ENCODE measurements around the gene USP6. TPM values are rescaled to one million over a fixed set of nuclear protein-coding genes. Genes with fewer than 3 reads are reported as not detected.
"Not testable (repeated sequence)": the region's sequence is repeated elsewhere in the genome, so short reads cannot be mapped to it uniquely, and the experiment has no call there.

USP6 gene
- polyA plus RNA-seq, 2 donors, result 0.02 to 0.04 TPM

- no peaks in the 10 kb centered on the region for H3K4me1 ChIP-seq (ENCODE audit: control insufficient read depth in 2 of 2, insufficient read depth in 2 of 2, low read length in 1 of 2)
- no peak overlapping the region for H3K4me3 ChIP-seq (ENCODE audit: low read depth in 1 of 2, low read length in 2 of 2)
- H3K27ac ChIP-seq (ENCODE audit: low read depth in 2 of 2, low read length in 1 of 2), result no peak overlapping the region
- WGBS, 2 donors, result 87 to 91% methylated on average over 11 of the region's 11 CpGs
- H3K9me3 ChIP-seq (ENCODE audit: control insufficient read depth in 2 of 2, insufficient read depth in 1 of 2, low read depth in 1 of 2, low read length in 1 of 2), result no peaks in the 10 kb centered on the region
- H3K36me3 ChIP-seq (ENCODE audit: control insufficient read depth in 2 of 2, insufficient read depth in 2 of 2, low read length in 1 of 2), result no peaks in the 10 kb centered on the region
- no peaks in the 10 kb centered on the region for H3K27me3 ChIP-seq (ENCODE audit: control insufficient read depth in 1 of 2, insufficient read depth in 2 of 2, low read length in 2 of 2)
Observed at GRCh38 chr17:5128905-5129535, 13.2 kb downstream of the USP6 start.

GRCh38 chr17:5129770-5130169, 13.9 kb downstream of the USP6 start:
- not testable (repeated sequence) for H3K4me1 ChIP-seq (ENCODE audit: control insufficient read depth in 2 of 2, insufficient read depth in 2 of 2, low read length in 1 of 2); H3K27me3 ChIP-seq (ENCODE audit: control insufficient read depth in 1 of 2, insufficient read depth in 2 of 2, low read length in 2 of 2); H3K4me3 ChIP-seq (ENCODE audit: low read depth in 1 of 2, low read length in 2 of 2); H3K9me3 ChIP-seq (ENCODE audit: control insufficient read depth in 2 of 2, insufficient read depth in 1 of 2, low read depth in 1 of 2, low read length in 1 of 2); H3K36me3 ChIP-seq (ENCODE audit: control insufficient read depth in 2 of 2, insufficient read depth in 2 of 2, low read length in 1 of 2); H3K27ac ChIP-seq (ENCODE audit: low read depth in 2 of 2, low read length in 1 of 2)
- 88 to 89% methylated on average over 8 of the region's 8 CpGs for WGBS, 2 donors

GRCh38 chr17:5130261-5130660, 14.4 kb downstream of the USP6 start:
- not testable (repeated sequence) for H3K27me3 ChIP-seq (ENCODE audit: control insufficient read depth in 1 of 2, insufficient read depth in 2 of 2, low read length in 2 of 2); H3K4me1 ChIP-seq (ENCODE audit: control insufficient read depth in 2 of 2, insufficient read depth in 2 of 2, low read length in 1 of 2); H3K9me3 ChIP-seq (ENCODE audit: control insufficient read depth in 2 of 2, insufficient read depth in 1 of 2, low read depth in 1 of 2, low read length in 1 of 2); H3K36me3 ChIP-seq (ENCODE audit: control insufficient read depth in 2 of 2, insufficient read depth in 2 of 2, low read length in 1 of 2); H3K4me3 ChIP-seq (ENCODE audit: low read depth in 1 of 2, low read length in 2 of 2); H3K27ac ChIP-seq (ENCODE audit: low read depth in 2 of 2, low read length in 1 of 2)
- 90 to 93% methylated on average over 10 of the region's 10 CpGs for WGBS, 2 donors

- H3K4me3 ChIP-seq (ENCODE audit: low read depth in 1 of 2, low read length in 2 of 2); H3K27ac ChIP-seq (ENCODE audit: low read depth in 2 of 2, low read length in 1 of 2); H3K9me3 ChIP-seq (ENCODE audit: control insufficient read depth in 2 of 2, insufficient read depth in 1 of 2, low read depth in 1 of 2, low read length in 1 of 2); H3K27me3 ChIP-seq (ENCODE audit: control insufficient read depth in 1 of 2, insufficient read depth in 2 of 2, low read length in 2 of 2); H3K36me3 ChIP-seq (ENCODE audit: control insufficient read depth in 2 of 2, insufficient read depth in 2 of 2, low read length in 1 of 2); H3K4me1 ChIP-seq (ENCODE audit: control insufficient read depth in 2 of 2, insufficient read depth in 2 of 2, low read length in 1 of 2): not testable (repeated sequence)
- WGBS, 2 donors, result 77 to 87% methylated on average over 5 of the region's 5 CpGs
Observed at GRCh38 chr17:5130687-5131086, 14.9 kb downstream of the USP6 start.

GRCh38 chr17:5131146-5131715, 15.4 kb downstream of the USP6 start:
- Histone ChIP-seq H3K27me3 (ENCODE audit: control insufficient read depth in 1 of 2, insufficient read depth in 2 of 2, low read length in 2 of 2) (no peaks in the 10 kb centered on the region), H3K4me1 (ENCODE audit: control insufficient read depth in 2 of 2, insufficient read depth in 2 of 2, low read length in 1 of 2) (no peaks in the 10 kb centered on the region), H3K4me3 (ENCODE audit: low read depth in 1 of 2, low read length in 2 of 2) (no peak overlapping the region), H3K27ac (ENCODE audit: low read depth in 2 of 2, low read length in 1 of 2) (no peak overlapping the region), H3K36me3 (ENCODE audit: control insufficient read depth in 2 of 2, insufficient read depth in 2 of 2, low read length in 1 of 2) (no peaks in the 10 kb centered on the region), H3K9me3 (ENCODE audit: control insufficient read depth in 2 of 2, insufficient read depth in 1 of 2, low read depth in 1 of 2, low read length in 1 of 2) (no peaks in the 10 kb centered on the region)
- WGBS, 2 donors, result 89% methylated on average over 7 of the region's 7 CpGs

- H3K27ac ChIP-seq (ENCODE audit: low read depth in 2 of 2, low read length in 1 of 2); H3K36me3 ChIP-seq (ENCODE audit: control insufficient read depth in 2 of 2, insufficient read depth in 2 of 2, low read length in 1 of 2); H3K4me1 ChIP-seq (ENCODE audit: control insufficient read depth in 2 of 2, insufficient read depth in 2 of 2, low read length in 1 of 2); H3K9me3 ChIP-seq (ENCODE audit: control insufficient read depth in 2 of 2, insufficient read depth in 1 of 2, low read depth in 1 of 2, low read length in 1 of 2); H3K27me3 ChIP-seq (ENCODE audit: control insufficient read depth in 1 of 2, insufficient read depth in 2 of 2, low read length in 2 of 2); H3K4me3 ChIP-seq (ENCODE audit: low read depth in 1 of 2, low read length in 2 of 2): not testable (repeated sequence)
- 83 to 91% methylated on average over 15 to 16 of the region's 16 CpGs for WGBS, 2 donors
Observed at GRCh38 chr17:5131799-5132502, 16.1 kb downstream of the USP6 start.

GRCh38 chr17:5132503-5133225, 16.8 kb downstream of the USP6 start:
- not testable (repeated sequence) for H3K27ac ChIP-seq (ENCODE audit: low read depth in 2 of 2, low read length in 1 of 2); H3K36me3 ChIP-seq (ENCODE audit: control insufficient read depth in 2 of 2, insufficient read depth in 2 of 2, low read length in 1 of 2); H3K4me1 ChIP-seq (ENCODE audit: control insufficient read depth in 2 of 2, insufficient read depth in 2 of 2, low read length in 1 of 2); H3K4me3 ChIP-seq (ENCODE audit: low read depth in 1 of 2, low read length in 2 of 2); H3K27me3 ChIP-seq (ENCODE audit: control insufficient read depth in 1 of 2, insufficient read depth in 2 of 2, low read length in 2 of 2); H3K9me3 ChIP-seq (ENCODE audit: control insufficient read depth in 2 of 2, insufficient read depth in 1 of 2, low read depth in 1 of 2, low read length in 1 of 2)
- WGBS, 2 donors, result 93% methylated on average over 12 to 15 of the region's 15 CpGs

- no peaks in the 10 kb centered on the region for H3K4me1 ChIP-seq (ENCODE audit: control insufficient read depth in 2 of 2, insufficient read depth in 2 of 2, low read length in 1 of 2)
- no peaks in the 10 kb centered on the region for H3K36me3 ChIP-seq (ENCODE audit: control insufficient read depth in 2 of 2, insufficient read depth in 2 of 2, low read length in 1 of 2)
- no peak overlapping the region for H3K4me3 ChIP-seq (ENCODE audit: low read depth in 1 of 2, low read length in 2 of 2)
- WGBS, 2 donors, result 73 to 78% methylated on average over 8 of the region's 8 CpGs
- H3K27me3 ChIP-seq (ENCODE audit: control insufficient read depth in 1 of 2, insufficient read depth in 2 of 2, low read length in 2 of 2), result no peaks in the 10 kb centered on the region
- H3K27ac ChIP-seq (ENCODE audit: low read depth in 2 of 2, low read length in 1 of 2), result no peak overlapping the region
- no peaks in the 10 kb centered on the region for H3K9me3 ChIP-seq (ENCODE audit: control insufficient read depth in 2 of 2, insufficient read depth in 1 of 2, low read depth in 1 of 2, low read length in 1 of 2)
Observed at GRCh38 chr17:5133311-5133710, 17.5 kb downstream of the USP6 start.

- H3K27me3 ChIP-seq (ENCODE audit: control insufficient read depth in 1 of 2, insufficient read depth in 2 of 2, low read length in 2 of 2); H3K36me3 ChIP-seq (ENCODE audit: control insufficient read depth in 2 of 2, insufficient read depth in 2 of 2, low read length in 1 of 2); H3K27ac ChIP-seq (ENCODE audit: low read depth in 2 of 2, low read length in 1 of 2); H3K4me3 ChIP-seq (ENCODE audit: low read depth in 1 of 2, low read length in 2 of 2); H3K9me3 ChIP-seq (ENCODE audit: control insufficient read depth in 2 of 2, insufficient read depth in 1 of 2, low read depth in 1 of 2, low read length in 1 of 2); H3K4me1 ChIP-seq (ENCODE audit: control insufficient read depth in 2 of 2, insufficient read depth in 2 of 2, low read length in 1 of 2): not testable (repeated sequence)
- WGBS, 2 donors, result 91 to 92% methylated on average over 8 of the region's 8 CpGs
Observed at GRCh38 chr17:5133961-5134360, 18.1 kb downstream of the USP6 start.
